Gastroesophageal sphincter (tissue), 3 donors: Measurements from ENCODE around the gene ROPN1B.

Source experiments
- CTCF ChIP-seq, 4 experiments: fragments of 200-600 bp in 2 of 4; fragments of 450-650 bp in 2 of 4; sonication (generic) in 1 of 4; IDR thresholded peaks; one replicate each; pipeline ENCODE4 v1.5.1; 2017 to 2019; ENCODE audit warnings: antibody characterized with exemption in 4 of 4, mild to moderate bottlenecking in 2 of 4, moderate library complexity in 2 of 4
- EP300 ChIP-seq: sonication (generic); formaldehyde crosslinking; IDR thresholded peaks from one replicate; pipeline ENCODE4 v1.6.1; 2017; ENCODE audit warnings: antibody characterized with exemption, mild to moderate bottlenecking
- POLR2A ChIP-seq, 2 donors: fragments of 450-650 bp; IDR thresholded peaks; one replicate each; pipeline ENCODE4 v1.6.1; 2017; ENCODE audit warnings: antibody characterized with exemption in 2 of 2, mild to moderate bottlenecking in 2 of 2, moderate library complexity in 1 of 2
- POLR2AphosphoS5 ChIP-seq: sonication (generic); formaldehyde crosslinking; IDR thresholded peaks from one replicate; pipeline ENCODE4 v1.6.1; 2017; ENCODE audit warnings: antibody characterized with exemption

- no peak for TF ChIP-seq CTCF (IDR thresholded peaks at IDR 0.05)
- TF ChIP-seq POLR2AphosphoS5, result no peak
- TF ChIP-seq POLR2A (IDR thresholded peaks at IDR 0.05), result no peak
- TF ChIP-seq EP300, result no peak
Observed at GRCh38 chr3:125960066-125960424, 8.9 kb upstream of the ROPN1B start.
